OCI-LY3 (cell line): ENCODE measurements around the gene PER3.

Experiments used
- EZH2phosphoT487 ChIP-seq: fragments of 200-600 bp; shearing (Covaris generic); IDR thresholded peaks from 2 replicates; pipeline ENCODE4 v1.6.1; 2018; ENCODE audit warnings: antibody characterized with exemption, mixed run types, low read depth
- TF ChIP-seq, protein P1 (sequence below): fragments of 200-600, 300-600 bp; sonication (generic); IDR thresholded peaks from 2 replicates; pipeline ENCODE4 v1.5.1; 2014; ENCODE audit warnings: antibody characterized with exemption, low read length, low read depth

- TF ChIP-seq, protein P1, sequence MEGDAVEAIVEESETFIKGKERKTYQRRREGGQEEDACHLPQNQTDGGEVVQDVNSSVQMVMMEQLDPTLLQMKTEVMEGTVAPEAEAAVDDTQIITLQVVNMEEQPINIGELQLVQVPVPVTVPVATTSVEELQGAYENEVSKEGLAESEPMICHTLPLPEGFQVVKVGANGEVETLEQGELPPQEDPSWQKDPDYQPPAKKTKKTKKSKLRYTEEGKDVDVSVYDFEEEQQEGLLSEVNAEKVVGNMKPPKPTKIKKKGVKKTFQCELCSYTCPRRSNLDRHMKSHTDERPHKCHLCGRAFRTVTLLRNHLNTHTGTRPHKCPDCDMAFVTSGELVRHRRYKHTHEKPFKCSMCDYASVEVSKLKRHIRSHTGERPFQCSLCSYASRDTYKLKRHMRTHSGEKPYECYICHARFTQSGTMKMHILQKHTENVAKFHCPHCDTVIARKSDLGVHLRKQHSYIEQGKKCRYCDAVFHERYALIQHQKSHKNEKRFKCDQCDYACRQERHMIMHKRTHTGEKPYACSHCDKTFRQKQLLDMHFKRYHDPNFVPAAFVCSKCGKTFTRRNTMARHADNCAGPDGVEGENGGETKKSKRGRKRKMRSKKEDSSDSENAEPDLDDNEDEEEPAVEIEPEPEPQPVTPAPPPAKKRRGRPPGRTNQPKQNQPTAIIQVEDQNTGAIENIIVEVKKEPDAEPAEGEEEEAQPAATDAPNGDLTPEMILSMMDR: no peak
- no peak for TF ChIP-seq EZH2phosphoT487
Measured at GRCh38 chr1:7783826-7784491, at the start of gene PER3.
